BLaER1 (cell line): Measurements from ENCODE around the gene JARID2.

Source experiments
- H3K27ac ChIP-seq: shearing (Covaris generic); formaldehyde crosslinking; 2 replicates; pipeline ENCODE4 v1.8.1; 2022
- H3K27me3 ChIP-seq: shearing (Covaris generic); formaldehyde crosslinking; 2 replicates; pipeline ENCODE4 v1.8.1; 2022
- H3K36me3 ChIP-seq: shearing (Covaris generic); formaldehyde crosslinking; 2 replicates; pipeline ENCODE4 v1.8.1; 2022
- H3K4me1 ChIP-seq: shearing (Covaris generic); formaldehyde crosslinking; 2 replicates; pipeline ENCODE4 v1.8.1; 2022
- H3K4me2 ChIP-seq: shearing (Covaris generic); formaldehyde crosslinking; 2 replicates; pipeline ENCODE4 v1.8.1; 2022
- H3K4me3 ChIP-seq: shearing (Covaris generic); formaldehyde crosslinking; 2 replicates; pipeline ENCODE4 v1.8.1; 2022
- H3K9ac ChIP-seq: shearing (Covaris generic); formaldehyde crosslinking; 2 replicates; pipeline ENCODE4 v1.8.1; 2022
- H3K9me3 ChIP-seq: shearing (Covaris generic); formaldehyde crosslinking; 2 replicates; pipeline ENCODE4 v1.8.1; 2022
- H4K20me1 ChIP-seq: shearing (Covaris generic); formaldehyde crosslinking; 2 replicates; pipeline ENCODE4 v1.8.1; 2022
- Cebpa-rat ChIP-seq: shearing (Covaris generic); IDR thresholded peaks from 2 replicates; pipeline ENCODE4 v1.8.1; 2022

The JARID2 gene

GRCh38 chr6:15522427-15522826, 276.6 kb downstream of the JARID2 start:
- peak overlapping the region; percentile 4; the same call in 1 of the 2 replicates for H3K4me2 ChIP-seq
- H3K9ac ChIP-seq: no peak overlapping the region
- H3K27me3 ChIP-seq: no peaks in the 10 kb centered on the region
- H3K9me3 ChIP-seq: no peaks in the 10 kb centered on the region
- H3K4me1 ChIP-seq: peaks cover 19% of the 10 kb centered on the region
- H3K36me3 ChIP-seq: peaks cover 93% of the 10 kb centered on the region
- H3K27ac ChIP-seq: peak overlapping the region; percentile 3; the same call in 1 of the 2 replicates
- no peak for TF ChIP-seq Cebpa-rat
- H3K4me3 ChIP-seq: no peak overlapping the region
- peaks cover 70% of the 10 kb centered on the region for H4K20me1 ChIP-seq

DNA sequence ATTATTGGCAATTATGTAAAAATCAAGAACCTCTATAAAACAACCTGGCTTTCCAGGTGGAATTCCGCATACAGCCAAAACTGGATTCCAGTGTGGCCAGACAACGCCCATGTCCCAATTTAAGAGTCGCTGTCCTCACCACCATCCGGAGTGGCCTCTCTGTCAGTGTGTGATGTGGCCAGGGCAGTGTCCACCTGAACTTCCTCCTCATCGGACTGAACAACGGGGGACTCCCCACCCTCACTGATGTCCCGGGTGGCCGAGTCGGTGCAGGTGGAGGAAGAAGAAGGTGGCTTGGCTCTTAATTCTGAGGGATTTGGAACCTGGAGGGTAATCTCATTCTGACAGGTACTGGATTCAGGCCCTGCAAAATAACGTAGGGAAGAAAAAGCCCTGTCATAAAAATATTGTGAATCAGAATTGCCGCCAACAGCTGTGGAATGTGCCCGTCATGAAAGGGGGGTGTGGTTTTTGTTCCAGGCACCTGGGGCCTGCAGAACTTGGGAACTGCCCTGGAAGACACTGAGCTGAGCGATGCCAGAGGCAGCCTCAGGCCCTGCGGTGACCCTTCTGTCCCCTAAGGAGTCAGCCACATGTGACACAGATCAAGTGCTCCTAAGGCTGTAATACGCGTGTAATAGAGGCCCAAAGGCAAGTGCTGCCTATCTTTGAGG, 277.1 kb downstream of the JARID2 start:
- peaks cover 4% of the 10 kb centered on the region for H3K9me3 ChIP-seq
- peaks cover 65% of the 10 kb centered on the region for H4K20me1 ChIP-seq
- no peak overlapping the region for H3K4me3 ChIP-seq
- H3K9ac ChIP-seq: no peak overlapping the region
- H3K36me3 ChIP-seq: peaks cover 92% of the 10 kb centered on the region
- H3K27ac ChIP-seq: 0 out of 2 replicates have a peak overlapping the region, but pooled peaks have one; percentile 3
- no peak for TF ChIP-seq Cebpa-rat
- peaks cover 19% of the 10 kb centered on the region for H3K4me1 ChIP-seq
- H3K27me3 ChIP-seq: no peaks in the 10 kb centered on the region
- H3K4me2 ChIP-seq: no peak overlapping the region; the same call in 1 of the 2 replicates

GRCh38 chr6:15523679-15524630, 278.1 kb downstream of the JARID2 start:
- Histone ChIP-seq H3K9ac (no peak overlapping the region), H3K4me2 (no peak overlapping the region), H4K20me1 (peaks cover 55% of the 10 kb centered on the region), H3K9me3 (peaks cover 14% of the 10 kb centered on the region), H3K4me1 (peaks cover 19% of the 10 kb centered on the region), H3K27me3 (no peaks in the 10 kb centered on the region), H3K27ac (no peak overlapping the region), H3K36me3 (peaks cover 92% of the 10 kb centered on the region), H3K4me3 (no peak overlapping the region)
- TF ChIP-seq Cebpa-rat: no peak

DNA sequence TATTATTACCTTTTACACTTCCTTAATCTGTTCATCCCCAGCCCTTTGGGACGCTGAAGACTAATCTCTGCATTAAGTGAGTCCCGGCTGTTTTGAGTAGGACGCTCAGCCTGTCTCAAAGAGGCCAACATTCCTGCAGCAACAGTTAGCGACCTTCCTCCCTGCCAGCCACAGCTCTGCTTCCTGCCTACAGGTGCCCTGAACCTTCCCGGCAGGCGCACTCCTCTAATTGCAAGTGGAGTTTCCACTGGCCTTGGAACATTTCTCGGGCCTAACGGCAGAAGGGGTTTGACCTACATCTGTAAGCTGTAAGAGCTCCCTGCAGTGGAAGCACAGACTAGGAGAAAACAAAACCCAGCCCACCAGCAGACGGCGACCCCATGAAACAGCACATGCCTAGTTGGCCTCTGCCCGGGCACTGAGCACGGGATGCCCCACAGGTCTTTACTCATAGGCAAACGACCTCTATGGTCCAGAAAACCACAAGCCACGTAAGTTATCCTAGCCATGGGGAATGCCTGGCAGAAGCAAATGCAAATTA, 279.1 kb downstream of the JARID2 start:
- Histone ChIP-seq H3K9me3 (peaks cover 14% of the 10 kb centered on the region), H3K4me3 (no peak overlapping the region), H3K36me3 (peaks cover 92% of the 10 kb centered on the region), H3K4me1 (peaks cover 19% of the 10 kb centered on the region), H3K9ac (no peak overlapping the region), H3K27ac (no peak overlapping the region), H3K27me3 (no peaks in the 10 kb centered on the region), H3K4me2 (no peak overlapping the region), H4K20me1 (peaks cover 47% of the 10 kb centered on the region)
- TF ChIP-seq Cebpa-rat: no peak

- Histone ChIP-seq H3K27ac (no peak overlapping the region), H4K20me1 (peaks cover 49% of the 10 kb centered on the region; the same call in 1 of the 2 replicates), H3K4me3 (no peak overlapping the region), H3K4me1 (peaks cover 19% of the 10 kb centered on the region), H3K9ac (no peak overlapping the region), H3K36me3 (peaks cover 92% of the 10 kb centered on the region), H3K9me3 (peaks cover 14% of the 10 kb centered on the region), H3K4me2 (peak overlapping the region; percentile 19), H3K27me3 (no peaks in the 10 kb centered on the region)
- no peak for TF ChIP-seq Cebpa-rat
Observed at GRCh38 chr6:15526212-15526701, 280.4 kb downstream of the JARID2 start.

DNA sequence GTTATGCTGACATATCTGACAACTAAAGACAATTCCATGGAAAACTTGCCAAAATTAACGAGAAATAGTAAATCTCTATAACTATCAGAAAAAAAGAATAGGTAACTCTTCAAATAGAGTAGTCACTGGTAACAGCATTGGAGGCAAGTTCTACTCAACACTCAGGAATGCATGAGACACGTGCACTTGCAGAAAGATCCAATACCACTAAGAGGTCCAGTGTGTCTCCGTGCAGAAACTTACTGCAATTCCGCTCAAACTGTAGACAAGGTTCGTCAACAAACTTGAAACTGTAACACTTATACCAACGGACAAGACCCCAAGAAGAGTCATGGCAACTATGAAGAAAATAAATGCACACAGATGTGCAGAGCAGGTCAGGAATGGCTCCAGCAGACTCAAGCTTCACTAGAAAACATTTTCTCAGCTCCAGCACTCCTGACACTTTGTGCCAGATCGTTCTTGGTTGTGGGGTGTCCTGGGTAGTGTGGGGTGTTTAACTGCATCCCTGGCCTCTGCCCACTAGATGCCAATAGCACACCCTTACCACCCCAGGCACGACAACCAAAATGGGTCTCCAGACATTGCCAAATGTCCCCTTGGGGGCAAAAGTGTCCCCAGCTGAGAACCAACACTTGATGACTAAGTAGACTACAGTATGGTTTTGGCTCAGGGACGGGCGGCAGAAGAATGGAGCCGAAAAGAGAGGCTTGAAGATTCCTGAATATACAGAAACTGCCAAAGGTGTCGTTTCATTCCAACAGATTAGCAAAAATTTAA, 282.2 kb downstream of the JARID2 start:
- Histone ChIP-seq H3K27ac (no peak overlapping the region), H4K20me1 (peaks cover 33% of the 10 kb centered on the region; the same call in 1 of the 2 replicates), H3K4me1 (peaks cover 7% of the 10 kb centered on the region), H3K4me2 (no peak overlapping the region), H3K9ac (no peak overlapping the region), H3K4me3 (no peak overlapping the region), H3K27me3 (no peaks in the 10 kb centered on the region), H3K9me3 (peaks cover 14% of the 10 kb centered on the region), H3K36me3 (peaks cover 92% of the 10 kb centered on the region)
- no peak for TF ChIP-seq Cebpa-rat

- H3K4me2 ChIP-seq: no peak overlapping the region
- H3K9me3 ChIP-seq: peaks cover 14% of the 10 kb centered on the region
- no peaks in the 10 kb centered on the region for H3K27me3 ChIP-seq
- H3K4me3 ChIP-seq: no peak overlapping the region
- no peak for TF ChIP-seq Cebpa-rat
- peaks cover 7% of the 10 kb centered on the region for H3K4me1 ChIP-seq
- peaks cover 24% of the 10 kb centered on the region; the same call in 1 of the 2 replicates for H4K20me1 ChIP-seq
- no peak overlapping the region for H3K9ac ChIP-seq
- H3K36me3 ChIP-seq: peaks cover 92% of the 10 kb centered on the region
- H3K27ac ChIP-seq: no peak overlapping the region
Observed at GRCh38 chr6:15528870-15529269, 283.0 kb downstream of the JARID2 start.

DNA sequence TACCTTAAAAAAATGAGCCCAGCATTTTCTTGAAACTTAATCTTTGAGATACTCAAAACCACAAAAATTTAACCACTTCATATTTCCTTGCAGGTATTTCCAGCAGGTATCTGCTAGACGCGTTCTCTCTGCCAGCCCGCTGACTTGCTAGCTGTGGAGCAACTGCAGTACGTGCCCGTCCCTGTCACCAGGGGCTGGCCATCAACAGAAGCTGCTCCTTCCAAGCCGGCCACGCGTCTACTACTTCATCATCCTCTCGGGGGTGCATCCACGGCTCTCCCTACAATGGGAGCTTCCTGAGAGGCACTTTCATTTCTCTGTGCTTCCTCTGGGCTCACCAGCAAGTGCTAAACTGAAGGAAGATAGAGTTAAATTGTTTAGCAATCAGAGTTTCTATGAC, 284.5 kb downstream of the JARID2 start:
- no peak overlapping the region for H3K4me3 ChIP-seq

GRCh38 chr6:15531973-15532372, 286.1 kb downstream of the JARID2 start:
- Histone ChIP-seq H3K36me3 (peaks cover 76% of the 10 kb centered on the region), H3K4me1 (no peaks in the 10 kb centered on the region), H3K27ac (no peak overlapping the region), H3K27me3 (no peaks in the 10 kb centered on the region), H3K9ac (no peak overlapping the region), H4K20me1 (peaks cover 15% of the 10 kb centered on the region; the same call in 1 of the 2 replicates), H3K4me3 (no peak overlapping the region), H3K4me2 (no peak overlapping the region), H3K9me3 (peaks cover 14% of the 10 kb centered on the region)
- TF ChIP-seq Cebpa-rat: no peak

More for the DNA sequence above, 284.5 kb downstream of the JARID2 start:
- Histone ChIP-seq H3K27me3 (no peaks in the 10 kb centered on the region), H3K27ac (no peak overlapping the region), H3K36me3 (peaks cover 82% of the 10 kb centered on the region), H3K4me2 (no peak overlapping the region), H4K20me1 (peaks cover 15% of the 10 kb centered on the region; the same call in 1 of the 2 replicates), H3K4me1 (peaks cover 7% of the 10 kb centered on the region), H3K9ac (no peak overlapping the region), H3K9me3 (peaks cover 14% of the 10 kb centered on the region)
- no peak for TF ChIP-seq Cebpa-rat
